H1 (cell line): Measurements from ENCODE around the gene ZMIZ1. TPM values are rescaled to one million over a fixed set of nuclear protein-coding genes. Genes with fewer than 3 reads are reported as not detected.

Source experiments
- CTCF ChIA-PET: fragments of 300-600 bp; sonication (Branson Sonifier 250); formaldehyde crosslinking; loops from one replicate; lab custom pipeline; 2021; ENCODE audit not compliant: partially characterized antibody; lab: Charles Lee
- POLR2A ChIA-PET: fragments of 300-600 bp; sonication (Branson Sonifier 250); formaldehyde crosslinking; loops from one replicate; lab custom pipeline; 2021; ENCODE audit warnings: inconsistent platforms; ENCODE audit not compliant: partially characterized antibody; lab: Charles Lee
- DNase-seq, 2 experiments: peaks; one replicate each; pipeline versions ENCODE4 v3.0.0 to v3.0.0-alpha.2; 2010 to 2022; ENCODE audit warnings: low spot score in 2 of 2, low read depth in 1 of 2, mixed read lengths in 1 of 2
- FAIRE-seq: peaks from 2 replicates; lab custom pipeline; 2011; peaks lifted over from hg19 to GRCh38; lab: Jason Lieb, UNC
- H2AFZ ChIP-seq: 2 replicates; pipeline ENCODE4 v1.8.1; 2012; ENCODE audit warnings: low read length, inconsistent platforms
- H2AK5ac ChIP-seq: 2 replicates; pipeline ENCODE4 v1.6.1; 2013; ENCODE audit warnings: low read depth, low read length
- H2BK120ac ChIP-seq: replicated peaks from 2 replicates; pipeline ENCODE3; 2013; ENCODE audit warnings: low read depth, low read length, inconsistent platforms
- H2BK12ac ChIP-seq: 2 replicates; pipeline ENCODE4 v1.6.1; 2013; ENCODE audit warnings: low read depth, low read length
- H2BK15ac ChIP-seq: 2 replicates; pipeline ENCODE4 v1.6.1; 2013; ENCODE audit warnings: low read length
- H2BK20ac ChIP-seq: 2 replicates; pipeline ENCODE4 v1.6.1; 2013; ENCODE audit warnings: low read length
- H2BK5ac ChIP-seq: 2 replicates; pipeline ENCODE4 v1.6.1; 2013; ENCODE audit warnings: low read depth, low read length
- H3K14ac ChIP-seq: 2 replicates; pipeline ENCODE4 v1.6.1; 2013; ENCODE audit warnings: inconsistent platforms; ENCODE audit not compliant: insufficient read length
- H3K18ac ChIP-seq: 2 replicates; pipeline ENCODE4 v1.6.1; 2013; ENCODE audit warnings: low read length; ENCODE audit errors: extremely low read depth
- H3K23ac ChIP-seq: 2 replicates; pipeline ENCODE4 v1.6.1; 2013; ENCODE audit warnings: inconsistent platforms; ENCODE audit not compliant: insufficient read length
- H3K23me2 ChIP-seq: 2 replicates; pipeline ENCODE4 v1.6.1; 2013; ENCODE audit warnings: low read depth, low read length
- H3K27ac ChIP-seq: 2 replicates; pipeline ENCODE4 v1.6.1; 2011; ENCODE audit warnings: low read depth, low read length, inconsistent platforms
- H3K27me3 ChIP-seq, 4 experiments: replicated peaks in 1 of 4; 1 replicate in 1 of 4; 2 replicates in 3 of 4; pipeline versions ENCODE4 v1.6.1 to v1.8.1; 2011 to 2013; ENCODE audit warnings: low read length in 3 of 4, mild to moderate bottlenecking in 3 of 4, inconsistent platforms in 2 of 4, mixed read lengths in 2 of 4, moderate library complexity in 1 of 4; ENCODE audit not compliant: control insufficient read depth in 3 of 4, insufficient read depth in 3 of 4; ENCODE audit errors: extremely low read depth in 1 of 4
- H3K36me3 ChIP-seq, 4 experiments: 2 replicates each; pipeline versions ENCODE4 v1.6.1 to v1.8.1; 2011 to 2013; ENCODE audit warnings: mild to moderate bottlenecking in 4 of 4, low read length in 3 of 4, moderate library complexity in 2 of 4, control low read depth in 1 of 4, inconsistent platforms in 1 of 4; ENCODE audit not compliant: insufficient read depth in 4 of 4, control insufficient read depth in 2 of 4
- H3K4ac ChIP-seq: replicated peaks from 2 replicates; pipeline ENCODE3; 2013; ENCODE audit warnings: low read length, low read depth, mixed read lengths, inconsistent platforms; ENCODE audit not compliant: insufficient read length
- H3K4me1 ChIP-seq, 4 experiments: replicated peaks in 1 of 4; 1 replicate in 1 of 4; 2 replicates in 3 of 4; pipeline versions ENCODE4 v1.6.1 to v1.8.1; 2011 to 2013; ENCODE audit warnings: low read length in 3 of 4, inconsistent platforms in 2 of 4, mixed read lengths in 1 of 4; ENCODE audit not compliant: insufficient read depth in 4 of 4, control insufficient read depth in 3 of 4
- H3K4me2 ChIP-seq, 2 experiments: 2 replicates each; pipeline versions ENCODE4 v1.6.1 to v1.8.1; 2011 to 2013; ENCODE audit warnings: low read depth in 2 of 2, low read length in 2 of 2, control low read depth in 1 of 2, inconsistent platforms in 1 of 2, mild to moderate bottlenecking in 1 of 2; ENCODE audit not compliant: insufficient read depth in 1 of 2
- H3K4me3 ChIP-seq, 4 experiments: fragments of 200-600, 300-600 bp in 1 of 4; sonication (generic), shearing (Covaris generic), sonication (Bioruptor Twin) in 1 of 4; 2 replicates each; pipeline versions ENCODE4 v1.5.1 to v1.8.1; 2011 to 2016; ENCODE audit warnings: low read length in 4 of 4, low read depth in 3 of 4, control low read depth in 2 of 4, inconsistent platforms in 2 of 4, mild to moderate bottlenecking in 2 of 4, mixed read lengths in 1 of 4, moderate library complexity in 1 of 4; ENCODE audit not compliant: insufficient read depth in 2 of 4; ENCODE audit errors: extremely low read depth in 1 of 4
- H3K56ac ChIP-seq: replicated peaks from 2 replicates; pipeline ENCODE3; 2013; ENCODE audit warnings: low read depth, mild to moderate bottlenecking, mixed read lengths, low read length, inconsistent platforms; ENCODE audit not compliant: insufficient read length
- H3K79me1 ChIP-seq: 2 replicates; pipeline ENCODE4 v1.6.1; 2013; ENCODE audit warnings: low read depth, low read length, control low read depth
- H3K79me2 ChIP-seq, 2 experiments: 2 replicates each; pipeline versions ENCODE4 v1.6.1 to v1.8.1; 2012 to 2013; ENCODE audit warnings: low read length in 2 of 2, mild to moderate bottlenecking in 2 of 2, inconsistent platforms in 1 of 2; ENCODE audit not compliant: insufficient read depth in 2 of 2, control insufficient read depth in 1 of 2
- H3K9ac ChIP-seq, 4 experiments: replicated peaks in 1 of 4; 1 replicate in 1 of 4; 2 replicates in 3 of 4; pipeline versions ENCODE4 v1.6.1 to v1.8.1; 2011 to 2013; ENCODE audit warnings: low read depth in 3 of 4, low read length in 3 of 4, control low read depth in 2 of 4, mild to moderate bottlenecking in 2 of 4, moderate library complexity in 2 of 4, inconsistent platforms in 1 of 4; ENCODE audit errors: extremely low read depth in 1 of 4
- H3K9me3 ChIP-seq, 2 experiments: 2 replicates each; pipeline versions ENCODE4 v1.6.1 to v1.8.1; 2012 to 2013; ENCODE audit warnings: mild to moderate bottlenecking in 2 of 2, moderate library complexity in 2 of 2, control low read depth in 1 of 2, inconsistent platforms in 1 of 2, low read depth in 1 of 2, low read length in 1 of 2, mixed read lengths in 1 of 2; ENCODE audit not compliant: insufficient read depth in 2 of 2
- H4K20me1 ChIP-seq, 2 experiments: replicated peaks in 1 of 2; 2 replicates each; pipeline versions ENCODE3 to v1.8.1; 2011 to 2013; ENCODE audit warnings: inconsistent platforms in 2 of 2, low read length in 2 of 2, mild to moderate bottlenecking in 1 of 2; ENCODE audit not compliant: insufficient read depth in 2 of 2, control insufficient read depth in 1 of 2
- H4K5ac ChIP-seq: 2 replicates; pipeline ENCODE4 v1.6.1; 2013; ENCODE audit warnings: low read length, low read depth, mixed read lengths, inconsistent platforms; ENCODE audit not compliant: insufficient read length
- H4K8ac ChIP-seq: 2 replicates; pipeline ENCODE4 v1.8.0; 2013; ENCODE audit warnings: mild to moderate bottlenecking, moderate library complexity, low read length, inconsistent platforms; ENCODE audit not compliant: insufficient read depth; ENCODE audit errors: extremely low read depth
- H4K91ac ChIP-seq: replicated peaks from 2 replicates; pipeline ENCODE3; 2013; ENCODE audit warnings: low read length, mixed read lengths, inconsistent platforms; ENCODE audit not compliant: insufficient read length
- BRCA1 ChIP-seq: IDR thresholded peaks from 2 replicates; pipeline ENCODE4 v1.6.1; 2012; ENCODE audit warnings: low read depth, low read length, improper control_type of control experiment
- KDM1A ChIP-seq: fragments of 200-600, 300-600 bp; sonication (generic); IDR thresholded peaks from 2 replicates; pipeline ENCODE4 v1.7.1; 2016; ENCODE audit warnings: mild to moderate bottlenecking, low read length, borderline replicate concordance
- MAFK ChIP-seq: IDR thresholded peaks from 2 replicates; pipeline ENCODE4 v1.6.1; 2012; ENCODE audit warnings: low read depth, mild to moderate bottlenecking, improper control_type of control experiment, low read length
- PHF8 ChIP-seq: fragments of 200-600 bp; sonication (generic); conservative IDR thresholded peaks from 2 replicates; pipeline ENCODE4 v1.7.1; 2012; ENCODE audit warnings: low read depth, mild to moderate bottlenecking, inconsistent platforms, low read length, moderate library complexity
- RBBP5 ChIP-seq: IDR thresholded peaks from 2 replicates; pipeline ENCODE4 v1.7.1; 2012; ENCODE audit warnings: low read depth, mild to moderate bottlenecking, inconsistent platforms, low read length, moderate library complexity, borderline replicate concordance
- RNF2 ChIP-seq: fragments of 200-900, 300-1000 bp; sonication (generic); IDR thresholded peaks from 2 replicates; pipeline ENCODE4 v1.7.1; 2016; ENCODE audit warnings: borderline replicate concordance, low read depth, mild to moderate bottlenecking, antibody characterized with exemption, low read length; ENCODE audit not compliant: poor library complexity, severe bottlenecking; ENCODE audit errors: missing control alignments
- SAP30 ChIP-seq: fragments of 300-600 bp; sonication (generic); IDR thresholded peaks from 2 replicates; pipeline ENCODE4 v1.7.1; 2012; ENCODE audit warnings: low read length, moderate library complexity, mild to moderate bottlenecking, inconsistent platforms; ENCODE audit not compliant: insufficient read depth, insufficient replicate concordance
- SIN3A ChIP-seq, 2 experiments: IDR thresholded peaks in 1 of 2; conservative IDR thresholded peaks in 1 of 2; 2 replicates each; pipeline ENCODE4 v1.6.1; 2011 to 2012; ENCODE audit warnings: low read length in 2 of 2, improper control_type of control experiment in 1 of 2, low read depth in 1 of 2, mild to moderate bottlenecking in 1 of 2
- SP4 ChIP-seq: IDR thresholded peaks from 2 replicates; pipeline ENCODE4 v1.6.1; 2012; ENCODE audit warnings: low read length, inconsistent platforms
- SRF ChIP-seq: IDR thresholded peaks from 2 replicates; pipeline ENCODE4 v1.6.1; 2011; ENCODE audit warnings: mild to moderate bottlenecking, low read depth, low read length, moderate library complexity
- YY1 ChIP-seq: IDR thresholded peaks from 2 replicates; pipeline ENCODE4 v1.6.1; 2011; ENCODE audit warnings: low read depth, mild to moderate bottlenecking, low read length
- WGBS, 2 experiments: shearing (Covaris generic) in 1 of 2; methylation state at CpG; one replicate each; pipeline versions ENCODE4 v1.1.6 to v1.1.7; 2013 to 2015; ENCODE audit warnings: low lambda C conversion rate in 2 of 2, mixed read lengths in 2 of 2, inconsistent platforms in 1 of 2, low coverage in 1 of 2, missing lambda C conversion rate in 1 of 2; ENCODE audit not compliant: insufficient replicate concordance in 2 of 2, insufficient coverage in 1 of 2, insufficient read length in 1 of 2; ENCODE audit errors: extremely low coverage in 1 of 2, missing lambda C conversion rate in 1 of 2; 5-methylcytosine and 5-hydroxymethylcytosine counted together
- polyA plus RNA-seq, 7 experiments: library from polyadenylated mRNA; depleted of rRNA in 3 of 7; stranded (reverse) in 5 of 7; unstranded in 2 of 7; fragments of >200 nt in 5 of 7; fragments of 200-250 nt in 2 of 7; gene quantifications; 1 replicate in 5 of 7; 2 replicates in 1 of 7; 4 replicates in 1 of 7; pipeline versions ENCODE4 v1.2.1 to v1.2.3, GENCODE V29; 2011 to 2013; ENCODE audit warnings: missing spikeins in 2 of 7, mixed read lengths in 2 of 7
- total RNA-seq: library from RNA; stranded (reverse); fragmentation: NEBNext Ultra II Directional; extraction: Animal tissue kit (Norgen Biotek cat#: 25700); gene quantifications from 2 replicates; pipeline ENCODE4 v1.2.1, GENCODE V29; 2021
- TF ChIP-seq, protein P1 (sequence below): IDR thresholded peaks from 2 replicates; pipeline ENCODE4 v1.6.1; 2011; ENCODE audit warnings: low read depth, mild to moderate bottlenecking, low read length; ENCODE audit not compliant: insufficient read depth

Gene ZMIZ1
- total and polyA plus RNA-seq, 2 of the 8 experiments (the other 6 are each of a cell fraction or from before 2014, with no cell fraction given) = 8.1 to 28.0 TPM

- DNase-seq = no peak
- FAIRE-seq = no peak
- Histone ChIP-seq H3K56ac (no peak overlapping the region), H4K91ac (no peak overlapping the region), H3K79me1 (no peaks in the 10 kb centered on the region), H3K23ac (no peak overlapping the region), H3K36me3 (no peaks in the 10 kb centered on the region), H2BK15ac (no peak overlapping the region), H3K14ac (no peak overlapping the region), H3K9me3 (no peaks in the 10 kb centered on the region), H2AK5ac (no peak overlapping the region), H3K79me2 (no peaks in the 10 kb centered on the region), H2AFZ (no peak overlapping the region), H3K23me2 (no peaks in the 10 kb centered on the region), H3K9ac (no peak overlapping the region), H3K4ac (no peak overlapping the region), H2BK20ac (no peak overlapping the region), H3K4me3 (no peak overlapping the region), H2BK120ac (no peak overlapping the region), H3K27ac (no peak overlapping the region), H3K18ac (no peak overlapping the region), H4K20me1 (no peaks in the 10 kb centered on the region), H3K27me3 (no peaks in the 10 kb centered on the region), H3K4me1 (peaks cover 0 to 12% (median 0%) of the 10 kb centered on the region in 4 experiments; a peak in 3 of 7 replicates), H3K4me2 (no peak overlapping the region), H2BK12ac (no peak overlapping the region), H4K5ac (no peak overlapping the region), H4K8ac (no peak overlapping the region; the same call in 1 of the 2 replicates), H2BK5ac (no peak overlapping the region)
- TF ChIP-seq SP4 (no peak), KDM1A (no peak), SIN3A (conservative IDR thresholded peaks at IDR 0.05 in 1 of 2, IDR thresholded peaks at IDR 0.05 in 1 of 2; ENCODE audit: low read depth in 1 of 2, low read length in 2 of 2) (no peak), PHF8 (no peak), SAP30 (no peak), YY1 (no peak), RBBP5 (no peak), RNF2 (no peak), SRF (no peak), BRCA1 (no peak), MAFK (no peak)
- TF ChIP-seq, protein P1, sequence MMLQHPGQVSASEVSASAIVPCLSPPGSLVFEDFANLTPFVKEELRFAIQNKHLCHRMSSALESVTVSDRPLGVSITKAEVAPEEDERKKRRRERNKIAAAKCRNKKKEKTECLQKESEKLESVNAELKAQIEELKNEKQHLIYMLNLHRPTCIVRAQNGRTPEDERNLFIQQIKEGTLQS = no peak
- ChIA-PET CTCF (interaction anchor here (0.7 to 1.0 kb wide), 2 partner anchors 55 to 127 kb away, joined by 4 read pairs; no protein-coding TSS in a partner anchor), POLR2A (no interaction called here)
- 90% methylated on average over 5 of the region's 5 CpGs; no CpG with 5 or more reads in 1 of the 2 experiments for WGBS, 2 experiments
Measured at GRCh38 chr10:79340646-79341244, 272.0 kb downstream of the ZMIZ1 start.
